Activated CD4-positive, CD25-positive, alpha-beta regulatory T cell treated with anti-CD3 and anti-CD28 coated beads, Interleukin-2, amount 50 U/mL, for 72 hours (primary cell): ENCODE data around the gene FITM2.

Source experiments
- DNase-seq: peaks from one replicate; pipeline ENCODE4 v3.0.0; 2021

FITM2 gene

DNA sequence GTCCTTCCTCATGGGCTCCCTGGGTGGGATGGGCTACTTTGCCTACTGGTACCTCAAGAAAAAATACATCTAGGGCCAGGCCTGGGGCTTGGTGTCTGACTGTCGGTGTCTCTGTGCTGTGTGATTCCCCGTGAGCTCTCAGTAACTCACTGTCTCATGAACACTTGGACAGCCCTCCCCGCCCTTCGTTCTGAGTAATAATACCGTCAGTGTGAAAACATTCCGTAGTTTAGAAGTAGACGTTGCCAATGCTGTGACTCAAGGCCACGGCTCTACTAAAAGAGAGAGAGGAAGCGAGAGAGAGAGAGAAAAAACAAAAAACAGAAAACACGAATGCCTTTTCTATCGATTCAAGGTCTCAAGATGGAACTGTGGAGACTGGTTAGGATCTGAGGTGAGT lies 31.8 kb downstream of the FITM2 start:
- DNase-seq, result no peak

GRCh38 chr20:44274303-44275017 lies 36.5 kb downstream of the FITM2 start:
- no peak for DNase-seq

GRCh38 chr20:44273231-44274215 lies 37.5 kb downstream of the FITM2 start:
- no peak for DNase-seq

DNA sequence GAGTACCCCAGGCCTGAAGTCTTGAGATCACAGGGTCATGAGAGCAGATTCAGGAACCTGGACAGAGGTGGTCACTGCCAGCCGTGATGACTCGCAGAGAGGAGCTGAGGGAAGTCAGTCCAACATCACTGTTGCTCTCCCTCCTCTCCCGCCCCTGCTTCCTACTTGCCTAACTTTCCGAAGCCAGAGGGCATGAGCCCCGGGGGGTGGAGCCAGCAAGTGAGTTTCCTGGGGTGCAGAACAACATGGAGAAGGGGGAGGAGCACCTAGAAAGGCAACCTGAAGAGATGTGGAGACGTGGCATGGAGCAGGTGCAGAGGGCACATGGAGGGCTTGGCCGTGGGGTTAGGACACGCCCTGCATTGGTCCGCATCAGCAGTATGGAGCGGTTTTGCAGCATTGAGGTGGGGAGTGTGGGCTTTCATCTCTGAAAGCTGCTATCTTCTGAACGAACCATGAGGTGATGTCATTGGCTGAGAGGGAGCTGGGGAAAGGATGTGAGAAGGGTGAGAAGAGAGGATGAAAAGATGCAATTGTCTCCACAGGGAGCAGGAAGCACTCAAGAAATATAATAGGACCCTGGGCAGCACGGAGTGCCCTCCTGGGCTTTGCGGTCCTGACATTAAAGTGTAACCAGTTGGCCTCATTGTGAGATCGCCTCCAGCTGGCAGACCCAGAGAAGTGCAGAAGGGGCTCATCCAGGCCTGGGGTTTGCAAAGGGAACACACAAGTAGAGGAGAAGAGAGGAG lies 38.9 kb downstream of the FITM2 start:
- no peak for DNase-seq

DNA sequence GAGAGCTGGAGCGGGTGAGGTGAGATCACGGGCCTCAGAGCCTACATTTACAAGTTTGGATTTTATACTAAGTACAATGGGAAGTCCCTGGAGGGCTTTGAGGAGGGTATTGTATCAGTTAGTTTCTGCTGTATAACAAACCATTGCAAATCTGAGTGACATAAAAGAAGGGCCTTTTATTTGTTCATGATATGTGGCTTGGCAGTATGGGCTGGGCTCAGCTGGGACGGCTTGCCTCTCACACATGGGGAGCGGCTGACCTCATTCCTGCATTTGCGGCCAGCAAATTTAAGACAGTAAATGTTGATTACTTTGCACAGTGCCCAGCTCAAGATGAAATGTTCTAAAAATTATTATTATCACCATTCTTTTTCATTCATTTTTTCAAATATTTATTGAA lies 42.2 kb downstream of the FITM2 start:
- DNase-seq, result no peak

GRCh38 chr20:44264287-44264686 lies 46.7 kb downstream of the FITM2 start:
- no peak for DNase-seq

DNA sequence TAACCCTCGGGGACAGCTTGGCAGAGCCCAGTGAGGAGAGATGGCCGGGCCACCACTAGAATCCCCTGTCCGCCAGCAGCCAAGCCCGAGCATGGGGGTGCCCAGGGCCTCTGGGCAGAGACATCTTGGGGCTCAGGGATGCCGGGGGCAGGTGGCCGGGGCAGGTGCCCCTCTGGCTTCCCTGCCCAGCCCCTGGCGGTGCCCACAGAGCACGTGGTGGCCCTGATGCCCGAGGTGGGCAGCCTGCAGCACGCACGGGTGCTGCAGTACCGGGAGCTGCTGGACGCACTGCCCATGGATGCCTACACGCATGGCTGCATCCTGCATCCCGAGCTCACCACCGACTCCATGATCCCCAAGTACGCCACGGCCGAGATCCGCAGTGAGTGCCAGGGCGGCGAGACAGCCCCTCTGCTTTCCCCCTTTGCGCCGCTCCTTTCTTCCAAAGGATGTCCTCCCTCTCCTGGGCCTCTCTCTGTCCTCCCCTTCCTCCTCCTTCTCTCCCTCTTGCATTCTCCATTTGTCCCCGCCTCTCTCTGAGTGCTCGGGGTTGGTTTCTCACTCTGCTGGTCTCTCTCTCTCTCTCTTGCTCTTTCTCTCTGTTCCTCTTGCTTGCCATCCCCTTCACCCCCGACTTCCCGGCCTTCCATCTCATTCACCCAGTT lies 52.6 kb downstream of the FITM2 start:
- no peak for DNase-seq

DNA sequence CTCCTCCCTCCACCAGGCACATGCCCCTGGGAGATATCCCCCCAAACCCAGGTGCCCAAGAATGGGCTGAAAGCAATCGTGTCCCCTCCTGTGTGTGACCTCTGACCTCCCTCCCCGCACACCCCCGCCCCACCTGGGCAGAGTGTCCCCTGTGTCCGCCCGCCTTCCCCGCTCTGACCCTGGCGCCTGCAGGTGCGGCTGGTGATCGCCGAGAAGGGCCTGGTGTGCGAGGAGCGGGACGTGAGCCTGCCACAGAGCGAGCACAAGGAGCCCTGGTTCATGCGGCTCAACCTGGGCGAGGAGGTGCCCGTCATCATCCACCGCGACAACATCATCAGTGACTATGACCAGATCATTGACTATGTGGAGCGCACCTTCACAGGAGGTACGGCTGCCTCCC lies 54.0 kb downstream of the FITM2 start:
- DNase-seq, result no peak

GRCh38 chr20:44255942-44256341 lies 55.1 kb downstream of the FITM2 start:
- no peak for DNase-seq

DNA sequence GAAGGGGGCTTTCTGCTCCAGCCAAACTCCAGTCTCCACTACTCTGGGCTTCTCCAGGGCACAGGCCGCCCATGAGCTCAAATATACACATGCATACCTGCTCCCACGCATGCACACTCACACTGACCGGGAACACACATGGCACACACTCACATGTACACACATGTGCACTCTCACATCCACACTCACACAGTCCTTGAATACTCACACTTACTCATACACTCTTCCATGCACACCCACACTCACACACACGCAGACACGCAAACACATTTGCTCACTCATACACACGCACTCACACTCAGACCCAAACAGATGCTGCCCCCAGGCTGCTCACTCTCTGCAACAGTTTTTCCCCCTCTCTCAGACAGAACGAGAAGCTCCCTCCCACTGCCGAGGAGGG lies 56.9 kb downstream of the FITM2 start:
- DNase-seq, result no peak

GRCh38 chr20:44253528-44253927 lies 57.5 kb downstream of the FITM2 start:
- no peak for DNase-seq
